K562 (cell line): ENCODE measurements around the gene SOX8. TPM values are rescaled to one million over a fixed set of nuclear protein-coding genes. Genes with fewer than 3 reads are reported as not detected.
A peak's percentile ranks its signal among the peaks of the same experiment; 100 is the strongest.

Source experiments
- ATAC-seq: fragments of 200-7000 bp; cut with Tn5 transposase; 3 replicates; pipeline ENCODE4 v1.9.1; 2020; ENCODE audit warnings: moderate library complexity
- BruUV-seq: library from RNA; stranded (reverse); fragments of 400-500 nt; replicated peaks from 2 replicates; lab custom pipeline; 2021; lab: Mats Ljungman, UMichigan
- CTCF ChIA-PET: fragments of 300-600 bp; formaldehyde crosslinking; extraction: SDS; loops from one replicate; lab custom pipeline; 2021; ENCODE audit warnings: low intra/inter-chr PET ratio; lab: Yijun Ruan, JAX
- POLR2A ChIA-PET: fragments of 300-600, 350-650 bp; sonication (Branson Sonifier 250); formaldehyde crosslinking; extraction: SDS; loops from one replicate; lab custom pipeline; 2021; ENCODE audit warnings: antibody characterized with exemption, inconsistent platforms; lab: Yijun Ruan, JAX
- DNase-seq, 4 experiments: peaks; one replicate each; pipeline versions ENCODE4 v3.0.0 to v3.0.0-alpha.2; 2011 to 2018; ENCODE audit warnings: low spot score in 3 of 4, mixed read lengths in 3 of 4; ENCODE audit errors: extremely low read depth in 1 of 4
- FAIRE-seq: peaks from 2 replicates; lab custom pipeline; 2011; peaks lifted over from hg19 to GRCh38; lab: Jason Lieb, UNC
- H2AFZ ChIP-seq: 2 replicates; pipeline ENCODE4 v1.6.0; 2011; ENCODE audit warnings: low read depth, low read length, control low read depth, inconsistent platforms
- H3K27ac ChIP-seq: fragments of 200-600 bp; 3 replicates; pipeline ENCODE4 v1.8.0; 2011; ENCODE audit warnings: low read depth, mild to moderate bottlenecking, control low read depth, inconsistent platforms, low read length, moderate library complexity, mixed read lengths; ENCODE audit errors: extremely low read depth
- H3K27me3 ChIP-seq, 2 experiments: fragments of 300-600 bp in 1 of 2; 2 replicates in 1 of 2; 3 replicates in 1 of 2; pipeline versions ENCODE4 v1.6.0 to v1.8.0; 2011; ENCODE audit warnings: inconsistent platforms in 2 of 2, low read length in 2 of 2, mild to moderate bottlenecking in 1 of 2, mixed read lengths in 1 of 2, moderate library complexity in 1 of 2; ENCODE audit not compliant: control insufficient read depth in 2 of 2, insufficient read depth in 2 of 2
- H3K36me3 ChIP-seq: fragments of 300-600 bp; 3 replicates; pipeline ENCODE4 v1.8.0; 2011; ENCODE audit warnings: mild to moderate bottlenecking, low read length, inconsistent platforms; ENCODE audit not compliant: control insufficient read depth, insufficient read depth
- H3K4me1 ChIP-seq, 2 experiments: fragments of 200-600 bp in 1 of 2; replicated peaks in 1 of 2; 2 replicates in 1 of 2; 3 replicates in 1 of 2; pipeline versions ENCODE4 v1.5.1 to v1.8.0; 2011; ENCODE audit warnings: inconsistent platforms in 2 of 2, low read length in 2 of 2, mild to moderate bottlenecking in 1 of 2, mixed read lengths in 1 of 2, moderate library complexity in 1 of 2; ENCODE audit not compliant: control insufficient read depth in 2 of 2, insufficient read depth in 2 of 2
- H3K4me2 ChIP-seq: 2 replicates; pipeline ENCODE4 v1.6.1; 2011; ENCODE audit warnings: low read length, control low read depth, inconsistent platforms, mixed read lengths; ENCODE audit not compliant: insufficient read depth
- H3K4me3 ChIP-seq: fragments of 200-600 bp; sonication (generic), shearing (Covaris generic); 2 replicates; pipeline ENCODE4 v1.5.1; 2016; ENCODE audit warnings: control low read depth, inconsistent platforms
- H3K79me2 ChIP-seq: fragments of 200-600 bp; 3 replicates; pipeline ENCODE4 v1.8.0; 2011; ENCODE audit warnings: low read length, inconsistent platforms; ENCODE audit not compliant: control insufficient read depth, insufficient read depth
- H3K9ac ChIP-seq, 2 experiments: 2 replicates each; pipeline versions ENCODE4 v1.6.0 to v1.6.1; 2011; ENCODE audit warnings: low read depth in 2 of 2, low read length in 2 of 2, control low read depth in 1 of 2, inconsistent platforms in 1 of 2, mild to moderate bottlenecking in 1 of 2, mixed read lengths in 1 of 2; ENCODE audit not compliant: insufficient read depth in 1 of 2
- H3K9me1 ChIP-seq: one replicate; pipeline ENCODE4 v1.6.0; 2011; ENCODE audit warnings: inconsistent platforms, mild to moderate bottlenecking, low read length, moderate library complexity; ENCODE audit not compliant: control insufficient read depth, insufficient read depth
- H3K9me3 ChIP-seq: replicated peaks from 2 replicates; pipeline ENCODE4 v1.5.1; 2011; ENCODE audit warnings: low read depth, low read length, inconsistent platforms; ENCODE audit not compliant: control insufficient read depth, insufficient read depth
- H4K20me1 ChIP-seq: replicated peaks from 2 replicates; pipeline ENCODE4 v1.6.1; 2011; ENCODE audit warnings: low read length, inconsistent platforms, mixed read lengths; ENCODE audit not compliant: control insufficient read depth, insufficient read depth
- CXXC5 ChIP-seq: fragments of 250-450 bp; sonication (Bioruptor Pico); IDR thresholded peaks from 2 replicates; pipeline ENCODE4 v1.8.0; 2022; ENCODE audit warnings: inconsistent platforms, mild to moderate bottlenecking, moderate library complexity
- MXI1 ChIP-seq: IDR thresholded peaks from 2 replicates; pipeline ENCODE4 v1.6.1; 2011; ENCODE audit warnings: low read depth, mild to moderate bottlenecking, improper control_type of control experiment, low read length
- PTBP1 ChIP-seq: fragments of 200-400 bp; formaldehyde crosslinking; IDR thresholded peaks from 2 replicates; pipeline ENCODE4 v1.6.1; 2017; ENCODE audit warnings: low read depth, low read length
- SFPQ ChIP-seq: fragments of 200-400 bp; formaldehyde crosslinking; IDR thresholded peaks from 2 replicates; pipeline ENCODE4 v1.6.1; 2017; ENCODE audit warnings: mild to moderate bottlenecking, low read depth, low read length, moderate library complexity
- SREBF2 ChIP-seq: sonication (generic); formaldehyde crosslinking; IDR thresholded peaks from 2 replicates; pipeline ENCODE4 v1.4.0; 2020; ENCODE audit warnings: mild to moderate bottlenecking, missing genetic modification reagents
- UBTF ChIP-seq, 2 experiments: IDR thresholded peaks; 2 replicates each; pipeline ENCODE4 v1.6.1; 2012; ENCODE audit warnings: improper control_type of control experiment in 2 of 2, low read depth in 2 of 2, low read length in 2 of 2, borderline replicate concordance in 1 of 2
- USF1 ChIP-seq: sonication (generic); formaldehyde crosslinking; IDR thresholded peaks from 2 replicates; pipeline ENCODE4 v1.9.0; 2022; ENCODE audit warnings: mild to moderate bottlenecking, missing genetic modification reagents
- ZNF124 ChIP-seq: sonication (generic); formaldehyde crosslinking; IDR thresholded peaks from 2 replicates; pipeline ENCODE4 v1.8.1; 2022; ENCODE audit warnings: missing genetic modification reagents
- ZNF551 ChIP-seq: fragments of 250-450 bp; sonication (Bioruptor Pico); IDR thresholded peaks from 2 replicates; pipeline ENCODE4 v1.5.0; 2021; ENCODE audit warnings: mild to moderate bottlenecking, moderate library complexity
- ZNF592 ChIP-seq: fragments of 450-650 bp; IDR thresholded peaks from 2 replicates; pipeline ENCODE4 v1.6.1; 2017; ENCODE audit warnings: antibody characterized with exemption, mild to moderate bottlenecking
- WGBS: fragments of 100-300 bp; shearing (Covaris generic); methylation state at CpG from one replicate; pipeline ENCODE4 v1.1.6; 2016; ENCODE audit warnings: low coverage, mixed read lengths; ENCODE audit not compliant: insufficient coverage; ENCODE audit errors: missing lambda C conversion rate; 5-methylcytosine and 5-hydroxymethylcytosine counted together
- in situ Hi-C: fragments of 300-500 bp; cut with MboI; formaldehyde crosslinking; loops from 4 replicates; pipeline ENCODE4 v1.15.0; 2018; ENCODE audit warnings: inconsistent platforms, mixed read lengths
- intact Hi-C: fragments of 100-400 bp; cut with micrococcal nuclease; formaldehyde crosslinking; loops from 2 replicates; pipeline ENCODE4 v1.14.2; 2022
- polyA plus RNA-seq, 8 experiments: library from polyadenylated mRNA; depleted of rRNA in 4 of 8; stranded (reverse) in 5 of 8; unstranded in 3 of 8; fragments of >200 nt; fragmentation: Nextera tagmentation in 2 of 8; fragmentation: Illumina TruSeq in 1 of 8; extraction: Ambion mirVana in 2 of 8; extraction: Trizol in 1 of 8; gene quantifications; 2 replicates each; pipeline versions ENCODE4 v1.2.1 to v1.2.3, GENCODE V29; 2011 to 2014; ENCODE audit warnings: inconsistent platforms in 1 of 8, missing spikeins in 1 of 8
- total RNA-seq, 7 experiments: library from RNA; depleted of rRNA in 6 of 7; stranded (reverse); fragments of >200 nt in 6 of 7; fragmentation: Illumina TruSeq in 2 of 7; extraction: Trizol in 2 of 7; gene quantifications; 2 replicates each; pipeline versions ENCODE4 v1.2.1 to v1.2.3, GENCODE V29; 2011 to 2021; ENCODE audit warnings: low replicate concordance in 1 of 7

The SOX8 gene
- total and polyA plus RNA-seq, 9 of the 15 experiments (the other 6 are each of a cell fraction or from before 2014, with no cell fraction given) = 0.07 to 0.15 (median 0.15) TPM; not detected in 6

- BruUV-seq = no TSS peak
- Histone ChIP-seq H3K9me3 (no peaks in the 10 kb centered on the region), H3K27ac (no peak overlapping the region), H3K36me3 (no peaks in the 10 kb centered on the region), H3K27me3 (peaks cover 46 to 95% of the 10 kb centered on the region in 2 experiments; a peak in 4 of 5 replicates), H3K4me3 (no peak overlapping the region), H2AFZ (no peak overlapping the region), H3K79me2 (no peaks in the 10 kb centered on the region), H4K20me1 (peaks cover 27% of the 10 kb centered on the region), H3K4me2 (no peak overlapping the region), H3K4me1 (peaks cover 0 to 33% of the 10 kb centered on the region in 2 experiments; a peak in 2 of 5 replicates), H3K9ac (no peak overlapping the region), H3K9me1 (no peaks in the 10 kb centered on the region)
- TF ChIP-seq ZNF124 (CRISPR knock-in tag) (no peak), UBTF (IDR thresholded peaks at IDR 0.05; ENCODE audit: borderline replicate concordance in 1 of 2, low read depth in 2 of 2, low read length in 2 of 2) (0 out of 4 replicates have a peak, but pooled peaks of 1 of the 2 experiments have one; percentile 24), ZNF551 (no peak), USF1 (peak; percentile 42; the same call in 1 of the 2 replicates), MXI1 (no peak), CXXC5 (CRISPR knock-in tag) (no peak), SREBF2 (CRISPR knock-in tag) (no peak), SFPQ (no peak), PTBP1 (no peak), ZNF592 (no peak)
- intact Hi-C loops = no loop called here
- in situ Hi-C loops = no loop called here
- ATAC-seq = no peak
- ChIA-PET CTCF (no interaction called here), POLR2A (interaction anchor here (1.4 kb wide), 1 partner anchor 13 kb away, joined by 5 read pairs; no protein-coding TSS in a partner anchor)
- FAIRE-seq = no peak
- DNase-seq = no peak
- WGBS = 7% methylated on average over 27 of the region's 27 CpGs
These were observed 45.4 kb downstream of the SOX8 start for GRCh38 chr16:1026784-1027500.
